ENCODE data around the gene TRIM15.
"Not testable (repeated sequence)": the region's sequence is repeated elsewhere in the genome, so short reads cannot be mapped to it uniquely, and the experiment has no call there.

Gene TRIM15

GRCh38 chr6:30200551-30201281, 37.4 kb downstream of the TRIM15 start:
- DNase-seq, result no peak

DNA sequence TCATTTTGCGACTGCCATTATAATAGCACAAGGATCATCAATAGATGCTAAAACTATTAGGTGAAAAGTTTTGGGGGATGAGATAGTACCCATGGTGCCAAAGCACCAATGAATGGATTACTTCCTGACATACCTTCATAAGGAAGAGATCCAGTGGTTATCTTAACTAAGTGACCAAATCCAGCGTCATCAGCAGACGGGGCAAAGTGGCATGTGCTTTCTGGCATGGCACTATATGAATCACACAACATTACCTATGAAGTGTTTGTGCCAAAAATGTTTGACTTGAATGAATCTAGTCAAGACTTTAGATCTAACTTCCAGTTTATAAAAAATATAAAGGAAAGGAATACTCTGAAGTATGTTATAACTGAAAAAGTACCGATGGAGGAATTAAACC, 39.0 kb downstream of the TRIM15 start:
- no peak for DNase-seq

DNA sequence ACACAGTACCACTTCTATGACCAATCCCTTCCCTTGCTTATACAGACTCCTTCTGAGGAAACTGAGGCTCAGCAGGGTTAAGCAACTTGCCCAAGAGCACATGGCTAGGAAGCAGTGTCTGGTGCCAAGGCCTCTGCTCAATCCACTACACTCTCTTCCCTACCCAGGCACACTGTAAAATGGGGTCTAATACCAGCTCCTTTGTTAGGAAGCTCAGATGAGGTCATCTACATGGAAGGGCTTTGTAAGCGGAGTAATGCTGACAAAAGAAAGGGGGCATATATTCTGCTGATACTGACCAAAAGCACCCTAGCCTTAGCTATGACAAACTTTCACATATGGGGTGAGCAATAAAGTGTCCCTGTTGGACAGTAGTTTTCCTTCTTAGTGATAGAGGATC, 40.8 kb downstream of the TRIM15 start:
- no peak for DNase-seq

GRCh38 chr6:30206152-30206551, 42.8 kb downstream of the TRIM15 start:
- DNase-seq, result no peak

GRCh38 chr6:30206799-30207618, 43.7 kb downstream of the TRIM15 start:
- DNase-seq, result no peak

DNA sequence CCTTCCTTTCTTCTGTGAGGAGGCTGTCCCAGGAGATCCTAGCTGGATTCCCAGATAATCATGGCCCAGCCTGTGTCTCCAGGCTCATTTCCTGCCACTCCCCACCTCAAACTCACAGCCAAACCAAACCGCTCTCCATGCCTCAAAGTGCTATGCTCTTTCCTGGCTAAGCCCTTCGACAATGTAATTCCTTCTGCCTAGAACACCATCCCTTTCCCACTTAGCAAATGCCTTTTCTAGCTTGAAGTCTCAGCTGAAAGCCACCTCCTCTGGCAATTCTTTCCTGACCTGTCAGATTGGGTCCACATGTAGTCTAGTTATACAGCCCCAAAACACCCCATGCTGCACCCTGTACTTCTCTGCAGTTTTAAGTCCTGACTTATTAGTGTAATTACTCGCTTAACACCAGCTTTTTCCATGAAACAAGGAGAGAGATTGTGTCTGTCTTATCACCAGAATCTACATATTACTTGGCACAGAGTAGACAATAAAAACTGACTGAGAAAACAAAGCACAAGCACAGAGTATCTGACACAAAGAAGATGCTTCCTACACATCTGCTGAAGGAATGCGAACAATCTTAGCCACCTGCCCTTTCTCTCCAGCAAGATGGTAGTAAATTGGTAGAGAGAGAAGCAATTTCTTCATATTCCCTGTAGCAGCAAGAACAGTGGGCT, 44.4 kb downstream of the TRIM15 start:
- no peak for DNase-seq

GRCh38 chr6:30211306-30211705, 48.0 kb downstream of the TRIM15 start:
- no peak for DNase-seq

GRCh38 chr6:30211899-30212298, 48.6 kb downstream of the TRIM15 start:
- no peak for DNase-seq

DNA sequence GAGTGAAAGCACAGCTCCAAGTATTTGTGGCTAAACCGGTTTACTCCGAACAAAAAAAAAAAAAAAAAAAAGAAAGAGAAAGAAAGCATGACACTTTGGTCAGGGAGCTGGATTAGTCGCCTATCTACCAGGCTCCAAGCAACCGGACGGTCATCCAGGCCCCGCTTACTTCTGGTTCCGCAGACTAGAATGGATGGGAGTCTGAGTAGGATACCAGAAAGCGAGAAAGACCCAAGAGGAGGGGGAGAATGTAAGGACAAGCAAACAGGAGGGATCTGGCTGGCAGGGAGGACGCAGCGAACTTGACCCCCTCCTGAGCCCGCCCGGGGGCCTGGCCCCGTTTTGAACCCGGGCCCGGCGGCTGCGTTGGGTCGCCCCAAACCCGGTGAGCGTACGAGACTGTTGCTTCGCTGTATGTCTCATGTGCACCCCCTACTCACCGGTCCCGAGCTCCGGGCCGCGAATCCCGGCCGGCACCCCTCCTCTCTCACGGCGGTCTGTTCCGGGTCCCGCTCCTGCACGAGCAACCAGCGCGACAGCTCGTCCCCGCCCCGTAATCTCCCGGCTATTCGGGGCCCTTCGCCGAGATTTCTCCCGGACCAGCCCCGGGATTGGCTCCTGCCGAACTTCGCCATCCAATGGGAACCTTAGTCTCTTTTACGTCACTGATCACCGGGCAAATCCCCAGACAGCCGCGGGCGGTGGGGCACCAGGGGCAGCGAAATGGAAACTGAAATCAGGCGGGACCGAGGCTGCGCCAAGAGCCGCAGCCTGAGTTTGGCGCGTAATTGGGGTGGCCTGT, 49.7 kb downstream of the TRIM15 start, which contains the start of gene TRIM26:
Gene TRIM26, minus strand, starts transcription at position 542 of the 802 bp plus-strand sequence. CDS start 14,303 bp downstream, outside the sequence.
- DNase-seq, result peak; percentile 99

DNA sequence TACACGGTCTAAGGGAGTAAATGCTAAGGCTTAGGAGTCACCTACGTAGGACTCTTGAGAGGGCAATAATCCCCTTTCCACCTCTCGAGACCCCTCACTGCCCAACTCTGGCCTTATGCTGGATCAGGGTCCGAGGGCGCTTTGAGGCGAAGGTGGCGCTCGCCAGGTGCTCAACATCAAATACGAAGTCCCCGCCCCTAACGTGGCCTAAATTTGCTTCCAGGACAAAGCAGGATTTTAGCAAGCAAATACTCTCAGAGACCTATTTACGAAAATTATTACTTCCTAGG, 50.3 kb downstream of the TRIM15 start:
- no peak for DNase-seq

- peak; percentile 87 for DNase-seq
Observed at GRCh38 chr6:30213957-30214656, 50.8 kb downstream of the TRIM15 start.

DNA sequence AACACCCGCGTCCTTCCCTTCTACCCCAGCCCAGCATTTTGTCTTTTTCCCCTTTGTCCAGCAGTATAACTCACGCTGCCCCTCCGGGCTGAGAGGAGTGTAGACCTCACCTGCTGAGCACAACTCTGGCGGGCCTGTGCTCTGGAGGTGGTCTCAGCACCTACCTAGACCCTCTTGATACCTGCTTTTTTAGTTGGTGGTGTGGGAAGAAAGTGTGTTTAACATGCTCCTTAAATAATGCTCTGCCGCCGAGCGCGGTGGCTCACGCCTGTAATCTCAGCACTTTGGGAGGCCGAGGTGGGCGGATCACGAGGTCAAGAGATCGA, 51.3 kb downstream of the TRIM15 start:
- DNase-seq, result no peak

DNA sequence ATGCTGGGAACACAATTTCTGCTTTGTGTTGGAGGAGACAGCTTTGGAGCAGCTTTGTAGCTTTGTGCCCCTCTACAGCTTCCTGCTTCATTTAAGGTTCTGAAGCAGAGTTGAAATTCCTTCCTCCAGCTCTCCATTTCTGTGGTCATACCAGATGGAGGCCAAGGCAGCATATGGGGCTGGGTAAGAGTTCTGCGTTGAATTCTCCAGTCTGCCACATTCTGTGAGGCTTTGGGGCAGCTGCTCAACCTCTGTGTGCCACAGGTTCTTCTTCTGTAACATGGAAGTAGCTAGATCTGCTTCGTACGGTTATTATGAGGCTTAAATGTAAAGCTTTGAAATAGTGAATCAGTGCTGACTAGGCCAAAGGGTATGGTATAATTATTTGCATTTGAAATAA, 52.8 kb downstream of the TRIM15 start:
- DNase-seq, result no peak

DNA sequence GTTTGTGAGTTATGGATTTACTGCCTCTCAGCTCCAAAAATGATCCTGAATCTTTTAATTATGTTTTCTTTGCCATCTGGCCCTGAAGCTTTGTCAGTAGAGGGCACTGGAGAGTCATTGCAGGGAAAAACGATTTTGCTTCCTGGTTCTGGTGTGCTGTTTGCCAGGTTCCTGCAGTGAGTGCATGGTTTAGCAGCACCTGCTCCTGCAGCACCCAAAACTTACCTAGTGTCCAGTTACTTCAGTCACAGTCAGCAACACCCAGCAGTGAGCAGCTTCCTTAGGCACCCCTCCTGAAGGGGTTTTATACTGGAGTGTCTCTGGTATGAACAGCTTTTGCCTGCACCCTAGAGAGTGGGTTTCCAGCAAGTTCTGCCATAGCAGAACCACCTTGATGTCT, 55.9 kb downstream of the TRIM15 start:
- DNase-seq, result peak; percentile 52

- DNase-seq, result not testable (repeated sequence)
Observed at GRCh38 chr6:30221395-30221794, 58.0 kb downstream of the TRIM15 start.

GRCh38 chr6:30221956-30222355, 58.6 kb downstream of the TRIM15 start:
- not testable (repeated sequence) for DNase-seq
